ENCODE data around the gene KSR2. TPM values are rescaled to one million over a fixed set of nuclear protein-coding genes. Genes with fewer than 3 reads are reported as not detected.

KSR2 gene
- total and polyA plus RNA-seq, 4 donors, result 0.09 to 1.8 (median 0.37) TPM

DNA sequence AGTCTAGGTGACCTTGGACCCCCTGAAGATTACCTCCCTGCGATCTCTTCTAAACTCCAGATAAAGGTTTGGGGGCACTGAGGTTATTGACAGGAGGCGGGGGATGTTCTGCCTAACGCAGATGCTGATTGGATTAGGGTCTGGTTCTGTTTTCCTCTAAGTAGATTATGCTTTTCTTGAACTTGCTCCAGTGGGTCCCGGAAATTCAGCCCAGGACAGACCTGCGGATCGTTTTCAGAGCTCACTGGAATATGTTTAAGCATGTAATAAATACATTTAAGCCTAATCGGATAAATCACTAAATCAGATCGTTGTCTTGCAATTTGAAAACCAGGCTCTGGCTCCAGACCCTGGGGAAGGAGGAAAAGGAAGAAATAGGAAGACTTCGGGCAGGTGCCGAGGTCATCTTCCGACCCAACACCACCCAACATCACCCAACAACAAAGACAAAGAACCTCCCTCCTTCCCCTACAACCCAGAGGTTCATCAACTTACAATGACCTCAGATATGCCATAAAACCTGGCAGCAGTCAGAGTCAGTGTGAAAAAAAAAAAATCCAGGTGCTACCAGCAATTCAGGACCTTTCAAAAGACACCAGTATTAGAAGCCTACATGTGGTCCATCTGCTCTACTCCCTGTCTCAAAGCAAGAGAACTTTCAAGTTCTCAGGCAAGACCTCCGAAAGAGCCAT is 148.4 kb downstream of the KSR2 start:
- no peak for ATAC-seq (ENCODE audit: insufficient read depth, low FRiP score)
- no peak overlapping the region for H3K9ac ChIP-seq (ENCODE audit: insufficient read depth in 1 of 2, low read length in 2 of 2)

DNA sequence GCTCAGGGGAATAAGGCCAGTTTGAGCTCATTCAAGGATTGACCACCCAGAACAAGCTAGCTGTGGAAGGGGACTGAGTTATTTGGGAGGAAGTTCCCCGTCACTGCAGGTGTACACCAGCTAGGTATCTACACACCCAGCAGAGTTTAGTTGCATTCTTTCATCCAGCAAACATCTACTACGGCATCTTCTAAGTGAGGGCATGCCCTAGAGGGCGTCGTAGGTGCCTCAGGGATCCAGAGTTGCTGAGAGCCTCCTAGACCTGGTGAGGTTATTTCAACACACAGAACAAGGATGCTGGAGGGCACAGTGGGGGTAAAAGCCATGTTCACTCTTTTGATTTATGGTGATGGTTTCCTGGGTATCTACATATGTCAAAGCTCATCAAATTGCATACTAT is 149.6 kb downstream of the KSR2 start:
- 55 to 64% methylated on average over 4 of the region's 4 CpGs for WGBS, 2 donors
- DNase-seq (no peak), ATAC-seq (ENCODE audit: insufficient read depth, low FRiP score) (no peak)
- no peak overlapping the region for H3K4me3 ChIP-seq
- no peak overlapping the region for H3K27ac ChIP-seq (ENCODE audit: low read depth in 1 of 2, low read length in 1 of 2)
- no peak overlapping the region for H3K9ac ChIP-seq (ENCODE audit: insufficient read depth in 1 of 2, low read length in 2 of 2)
- peaks cover 0 to 4% (median 0%) of the 10 kb centered on the region in 3 donors for H3K27me3 ChIP-seq (ENCODE audit: control insufficient read depth in 3 of 3, insufficient read depth in 3 of 3, low read length in 2 of 3)
- no peaks in the 10 kb centered on the region for H3K36me3 ChIP-seq (ENCODE audit: control insufficient read depth in 4 of 4, insufficient read depth in 4 of 4, low read length in 4 of 4)
- H3K4me1 ChIP-seq (ENCODE audit: control insufficient read depth in 5 of 5, insufficient read depth in 5 of 5, low read length in 5 of 5), result no peaks in the 10 kb centered on the region
- TF ChIP-seq, protein P1, sequence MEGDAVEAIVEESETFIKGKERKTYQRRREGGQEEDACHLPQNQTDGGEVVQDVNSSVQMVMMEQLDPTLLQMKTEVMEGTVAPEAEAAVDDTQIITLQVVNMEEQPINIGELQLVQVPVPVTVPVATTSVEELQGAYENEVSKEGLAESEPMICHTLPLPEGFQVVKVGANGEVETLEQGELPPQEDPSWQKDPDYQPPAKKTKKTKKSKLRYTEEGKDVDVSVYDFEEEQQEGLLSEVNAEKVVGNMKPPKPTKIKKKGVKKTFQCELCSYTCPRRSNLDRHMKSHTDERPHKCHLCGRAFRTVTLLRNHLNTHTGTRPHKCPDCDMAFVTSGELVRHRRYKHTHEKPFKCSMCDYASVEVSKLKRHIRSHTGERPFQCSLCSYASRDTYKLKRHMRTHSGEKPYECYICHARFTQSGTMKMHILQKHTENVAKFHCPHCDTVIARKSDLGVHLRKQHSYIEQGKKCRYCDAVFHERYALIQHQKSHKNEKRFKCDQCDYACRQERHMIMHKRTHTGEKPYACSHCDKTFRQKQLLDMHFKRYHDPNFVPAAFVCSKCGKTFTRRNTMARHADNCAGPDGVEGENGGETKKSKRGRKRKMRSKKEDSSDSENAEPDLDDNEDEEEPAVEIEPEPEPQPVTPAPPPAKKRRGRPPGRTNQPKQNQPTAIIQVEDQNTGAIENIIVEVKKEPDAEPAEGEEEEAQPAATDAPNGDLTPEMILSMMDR (IDR thresholded peaks at IDR 0.05; ENCODE audit: control extremely low read depth, extremely low read depth), result no peak
- peaks cover 0 to 6% (median 0%) of the 10 kb centered on the region in 4 donors for H3K9me3 ChIP-seq (ENCODE audit: control insufficient read depth in 4 of 4, insufficient read depth in 3 of 4, low read length in 3 of 4)

More for the DNA sequence above, 148.4 kb downstream of the KSR2 start:
- Histone ChIP-seq H3K27me3 (ENCODE audit: control insufficient read depth in 3 of 3, insufficient read depth in 3 of 3, low read length in 2 of 3) (peaks cover 0 to 4% (median 0%) of the 10 kb centered on the region in 3 donors), H3K9me3 (ENCODE audit: control insufficient read depth in 4 of 4, insufficient read depth in 3 of 4, low read length in 3 of 4) (peaks cover 0 to 6% (median 0%) of the 10 kb centered on the region in 4 donors), H3K4me1 (ENCODE audit: control insufficient read depth in 5 of 5, insufficient read depth in 5 of 5, low read length in 5 of 5) (no peaks in the 10 kb centered on the region), H3K4me3 (no peak overlapping the region), H3K27ac (ENCODE audit: low read depth in 1 of 2, low read length in 1 of 2) (no peak overlapping the region), H3K36me3 (ENCODE audit: control insufficient read depth in 4 of 4, insufficient read depth in 4 of 4, low read length in 4 of 4) (no peaks in the 10 kb centered on the region)
- TF ChIP-seq, protein P1 (IDR thresholded peaks at IDR 0.05; ENCODE audit: control extremely low read depth, extremely low read depth), result no peak
- WGBS, 2 donors, result 77 to 85% methylated on average over 12 of the region's 12 CpGs
- no peak for DNase-seq

- Histone ChIP-seq H3K27me3 (ENCODE audit: control insufficient read depth in 3 of 3, insufficient read depth in 3 of 3, low read length in 2 of 3) (peaks cover 0 to 4% (median 0%) of the 10 kb centered on the region in 3 donors), H3K36me3 (ENCODE audit: control insufficient read depth in 4 of 4, insufficient read depth in 4 of 4, low read length in 4 of 4) (no peaks in the 10 kb centered on the region), H3K4me1 (ENCODE audit: control insufficient read depth in 5 of 5, insufficient read depth in 5 of 5, low read length in 5 of 5) (no peaks in the 10 kb centered on the region), H3K4me3 (no peak overlapping the region), H3K9me3 (ENCODE audit: control insufficient read depth in 4 of 4, insufficient read depth in 3 of 4, low read length in 3 of 4) (peaks cover 0 to 6% (median 0%) of the 10 kb centered on the region in 4 donors), H3K27ac (ENCODE audit: low read depth in 1 of 2, low read length in 1 of 2) (no peak overlapping the region), H3K9ac (ENCODE audit: insufficient read depth in 1 of 2, low read length in 2 of 2) (no peak overlapping the region)
- TF ChIP-seq, protein P1 (IDR thresholded peaks at IDR 0.05; ENCODE audit: control extremely low read depth, extremely low read depth), result no peak
- DNase-seq, result no peak
- WGBS, 2 donors, result 39 to 41% methylated on average over 5 of the region's 5 CpGs
- no peak for ATAC-seq (ENCODE audit: insufficient read depth, low FRiP score)
Measured at GRCh38 chr12:117818400-117818799, 150.4 kb downstream of the KSR2 start.
